ENCODE data around the gene WFDC5.

WFDC5 gene

DNA sequence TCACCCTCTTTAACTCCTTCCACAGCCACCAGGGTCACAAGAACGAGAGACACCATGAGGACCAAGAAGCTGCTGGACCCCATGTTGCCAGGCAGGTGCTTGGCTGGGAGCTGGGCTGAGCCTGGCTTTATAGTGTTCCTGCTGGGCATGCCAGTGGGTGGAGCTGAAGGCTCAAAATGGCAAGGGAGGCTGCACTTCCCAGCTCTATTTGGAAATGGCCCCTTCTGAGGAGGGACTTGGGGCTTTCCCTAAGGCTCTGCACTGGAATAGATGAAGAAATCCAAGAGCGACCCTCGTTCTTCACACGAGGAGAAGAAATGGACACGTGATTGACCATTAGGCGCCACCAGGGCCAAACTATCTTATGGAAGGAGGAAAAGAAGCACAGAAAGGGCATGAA, 9.4 kb upstream of the WFDC5 start, which contains the start of gene WFDC12:
TSS of gene WFDC12 (minus strand) at position 101 of the 400 bp plus-strand sequence. CDS start at position 83, 18 bp downstream.
- Histone ChIP-seq H3F3A (ENCODE audit: control insufficient read depth, insufficient read depth) (no peaks in the 10 kb centered on the region), H3K27ac (ENCODE audit: low read depth, low read length) (no peak within 1 kb of the TSS), H3K36me3 (ENCODE audit: control insufficient read depth, low read length) (no peaks in the 10 kb centered on the region), H3K9me2 (replicated peaks; ENCODE audit: control insufficient read depth, low read length) (no peaks in the 10 kb centered on the region), H3K9me3 (ENCODE audit: control insufficient read depth, insufficient read depth, low read length) (no peaks in the 10 kb centered on the region), H3K27me3 (ENCODE audit: control insufficient read depth, low read length) (peaks cover 20% of the 10 kb centered on the region), H3K4me1 (ENCODE audit: control insufficient read depth, low read length) (no peaks in the 10 kb centered on the region), H3K4me2 (ENCODE audit: low read length) (no peak within 1 kb of the TSS), H4K20me1 (ENCODE audit: control insufficient read depth, insufficient read depth, low read depth, low read length) (no peaks in the 10 kb centered on the region), H3K4me3 (ENCODE audit: low read length) (no peak within 1 kb of the TSS), H3K79me2 (ENCODE audit: control insufficient read depth, low read length) (no peaks in the 10 kb centered on the region)
- TF ChIP-seq EZH2phosphoT487 (IDR thresholded peaks at IDR 0.05; ENCODE audit: borderline replicate concordance, low read length), result no peak
- TF ChIP-seq, protein P1, sequence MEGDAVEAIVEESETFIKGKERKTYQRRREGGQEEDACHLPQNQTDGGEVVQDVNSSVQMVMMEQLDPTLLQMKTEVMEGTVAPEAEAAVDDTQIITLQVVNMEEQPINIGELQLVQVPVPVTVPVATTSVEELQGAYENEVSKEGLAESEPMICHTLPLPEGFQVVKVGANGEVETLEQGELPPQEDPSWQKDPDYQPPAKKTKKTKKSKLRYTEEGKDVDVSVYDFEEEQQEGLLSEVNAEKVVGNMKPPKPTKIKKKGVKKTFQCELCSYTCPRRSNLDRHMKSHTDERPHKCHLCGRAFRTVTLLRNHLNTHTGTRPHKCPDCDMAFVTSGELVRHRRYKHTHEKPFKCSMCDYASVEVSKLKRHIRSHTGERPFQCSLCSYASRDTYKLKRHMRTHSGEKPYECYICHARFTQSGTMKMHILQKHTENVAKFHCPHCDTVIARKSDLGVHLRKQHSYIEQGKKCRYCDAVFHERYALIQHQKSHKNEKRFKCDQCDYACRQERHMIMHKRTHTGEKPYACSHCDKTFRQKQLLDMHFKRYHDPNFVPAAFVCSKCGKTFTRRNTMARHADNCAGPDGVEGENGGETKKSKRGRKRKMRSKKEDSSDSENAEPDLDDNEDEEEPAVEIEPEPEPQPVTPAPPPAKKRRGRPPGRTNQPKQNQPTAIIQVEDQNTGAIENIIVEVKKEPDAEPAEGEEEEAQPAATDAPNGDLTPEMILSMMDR (IDR thresholded peaks at IDR 0.05; ENCODE audit: low read depth, low read length, poor library complexity, severe bottlenecking), result no peak

DNA sequence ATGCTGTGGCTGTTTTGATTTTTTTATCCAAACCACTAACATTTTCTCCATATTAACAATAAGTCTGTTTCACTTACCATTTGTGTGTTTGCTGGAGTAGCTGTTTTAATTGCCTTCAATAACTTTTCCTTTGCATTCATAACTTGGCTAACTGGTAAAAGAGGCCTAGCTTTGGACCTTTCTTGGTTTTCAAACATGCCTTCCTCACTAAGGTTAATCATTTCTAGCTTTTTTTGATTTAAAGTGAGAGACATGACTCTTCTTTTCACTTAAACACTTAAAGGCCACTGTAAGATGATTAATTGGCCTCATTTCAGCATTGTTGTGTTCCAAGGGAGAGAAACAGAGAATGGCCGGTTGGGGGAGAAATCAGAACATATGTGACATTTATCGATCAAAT, 6.4 kb upstream of the WFDC5 start:
- no peaks in the 10 kb centered on the region for H3K4me1 ChIP-seq (ENCODE audit: control insufficient read depth, low read length)
- no peaks in the 10 kb centered on the region for H3K9me3 ChIP-seq (ENCODE audit: control insufficient read depth, insufficient read depth, low read length)
- no peak overlapping the region for H3K4me3 ChIP-seq (ENCODE audit: low read length)
- H3K27ac ChIP-seq (ENCODE audit: low read depth, low read length), result no peak overlapping the region
- H3K9me2 ChIP-seq (replicated peaks; ENCODE audit: control insufficient read depth, low read length), result no peaks in the 10 kb centered on the region
- H3K27me3 ChIP-seq (ENCODE audit: control insufficient read depth, low read length), result peaks cover 18% of the 10 kb centered on the region; the same call in 1 of the 2 replicates
- no peaks in the 10 kb centered on the region for H4K20me1 ChIP-seq (ENCODE audit: control insufficient read depth, insufficient read depth, low read depth, low read length)
- no peaks in the 10 kb centered on the region for H3K36me3 ChIP-seq (ENCODE audit: control insufficient read depth, low read length)
- no peak overlapping the region for H3K4me2 ChIP-seq (ENCODE audit: low read length)
- H3K79me2 ChIP-seq (ENCODE audit: control insufficient read depth, low read length), result no peaks in the 10 kb centered on the region
- H3F3A ChIP-seq (ENCODE audit: control insufficient read depth, insufficient read depth), result no peaks in the 10 kb centered on the region
- TF ChIP-seq EZH2phosphoT487 (IDR thresholded peaks at IDR 0.05; ENCODE audit: borderline replicate concordance, low read length), result no peak
- TF ChIP-seq, protein P1 (IDR thresholded peaks at IDR 0.05; ENCODE audit: low read depth, low read length, poor library complexity, severe bottlenecking), result no peak

DNA sequence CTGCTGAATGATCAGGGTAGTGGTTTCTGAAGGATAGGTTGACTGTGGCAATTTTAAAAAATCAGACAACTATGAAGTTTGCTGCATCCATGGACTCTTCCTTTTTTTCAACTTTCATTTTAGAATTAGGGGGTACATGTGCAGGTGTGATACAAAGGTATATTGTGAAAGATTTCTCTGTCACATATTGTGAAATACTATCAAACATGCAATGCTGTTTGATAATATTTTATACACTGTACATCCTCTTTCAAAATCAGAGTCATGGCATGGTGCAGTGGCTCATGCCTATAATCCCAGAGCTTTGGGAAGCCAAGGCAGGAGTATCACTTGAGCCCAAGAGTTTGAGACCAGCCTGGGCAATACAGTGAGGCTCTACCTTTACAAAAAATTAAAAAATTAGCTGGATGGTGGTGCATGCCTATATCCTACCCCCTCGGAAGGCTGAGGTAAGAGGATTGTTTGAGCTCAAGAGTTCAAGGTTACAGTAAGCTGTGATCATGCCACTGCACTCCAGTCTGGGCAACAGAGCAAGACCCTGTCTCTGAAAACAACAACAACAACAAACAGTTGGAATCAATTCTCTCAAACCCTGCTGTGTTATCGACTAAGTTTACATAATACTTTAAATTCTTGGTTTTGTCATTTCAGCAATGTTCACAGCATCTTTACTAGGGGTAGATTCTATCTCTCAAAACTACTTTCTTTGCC, 4.7 kb upstream of the WFDC5 start:
- no peak overlapping the region for H3K27ac ChIP-seq (ENCODE audit: low read depth, low read length)
- no peak overlapping the region for H3K4me3 ChIP-seq (ENCODE audit: low read length)

More for the DNA sequence above, 4.7 kb upstream of the WFDC5 start:
- Histone ChIP-seq H3K79me2 (ENCODE audit: control insufficient read depth, low read length) (no peaks in the 10 kb centered on the region), H3K9me2 (replicated peaks; ENCODE audit: control insufficient read depth, low read length) (no peaks in the 10 kb centered on the region), H3K9me3 (ENCODE audit: control insufficient read depth, insufficient read depth, low read length) (no peaks in the 10 kb centered on the region), H3K4me2 (ENCODE audit: low read length) (no peak overlapping the region), H3K27me3 (ENCODE audit: control insufficient read depth, low read length) (peaks cover 20% of the 10 kb centered on the region), H3K36me3 (ENCODE audit: control insufficient read depth, low read length) (no peaks in the 10 kb centered on the region), H4K20me1 (ENCODE audit: control insufficient read depth, insufficient read depth, low read depth, low read length) (no peaks in the 10 kb centered on the region), H3K4me1 (ENCODE audit: control insufficient read depth, low read length) (no peaks in the 10 kb centered on the region), H3F3A (ENCODE audit: control insufficient read depth, insufficient read depth) (no peaks in the 10 kb centered on the region)
- no peak for TF ChIP-seq EZH2phosphoT487 (IDR thresholded peaks at IDR 0.05; ENCODE audit: borderline replicate concordance, low read length)
- TF ChIP-seq, protein P1 (IDR thresholded peaks at IDR 0.05; ENCODE audit: low read depth, low read length, poor library complexity, severe bottlenecking), result no peak

Data from DOHH2 (cell line).